B cell (primary cell): ENCODE results near the gene ENTREP3. TPM values are rescaled to one million over a fixed set of nuclear protein-coding genes. Genes with fewer than 3 reads are reported as not detected.

Source experiments
- ATAC-seq: fragments of 200-7000 bp; cut with Tn5 transposase; one replicate; pipeline ENCODE4 v1.10.0; 2021; ENCODE audit warnings: low read depth, mild to moderate bottlenecking, moderate number of reproducible peaks, moderate library complexity
- CTCF ChIA-PET: fragments of 350-600 bp; sonication (Branson Sonifier 250); formaldehyde crosslinking; loops from one replicate; lab custom pipeline; 2021; ENCODE audit warnings: antibody characterized with exemption, inconsistent platforms; lab: Charles Lee
- POLR2A ChIA-PET: fragments of 350-600 bp; sonication (Branson Sonifier 250); formaldehyde crosslinking; loops from one replicate; lab custom pipeline; 2021; ENCODE audit warnings: antibody characterized with exemption; lab: Charles Lee
- DNase-seq: peaks from one replicate; pipeline ENCODE4 v3.0.0; 2013
- H2AFZ ChIP-seq: 2 replicates; pipeline ENCODE4 v1.6.1; 2012; ENCODE audit warnings: mild to moderate bottlenecking, low read depth, low read length; ENCODE audit not compliant: insufficient read depth, poor library complexity, severe bottlenecking
- H3K27ac ChIP-seq, 2 donors: 1 replicate in 1 of 2; 2 replicates in 1 of 2; pipeline ENCODE4 v1.5.1; 2012 to 2013; ENCODE audit warnings: low read length in 2 of 2, mild to moderate bottlenecking in 2 of 2, moderate library complexity in 1 of 2
- H3K27me3 ChIP-seq, 4 experiments: fragments of 200-600 bp in 1 of 4; sonication (generic) in 1 of 4; replicated peaks in 1 of 4; 1 replicate in 2 of 4; 2 replicates in 2 of 4; pipeline versions ENCODE4 v1.6.1 to v1.7.0; 2013 to 2016; ENCODE audit warnings: low read length in 3 of 4, mild to moderate bottlenecking in 2 of 4, mixed read lengths in 1 of 4, moderate library complexity in 1 of 4; ENCODE audit not compliant: insufficient read depth in 4 of 4, control insufficient read depth in 3 of 4; ENCODE audit errors: control extremely low read depth in 1 of 4
- H3K36me3 ChIP-seq, 2 experiments: replicated peaks in 1 of 2; 1 replicate in 1 of 2; 2 replicates in 1 of 2; pipeline versions ENCODE4 v1.6.1 to v1.7.1; 2013; ENCODE audit warnings: low read length in 1 of 2; ENCODE audit not compliant: insufficient read depth in 2 of 2, control insufficient read depth in 1 of 2; ENCODE audit errors: control extremely low read depth in 1 of 2, extremely low read depth in 1 of 2
- H3K4me1 ChIP-seq, 2 donors: fragments of 200-600 bp in 1 of 2; sonication (generic) in 1 of 2; 1 replicate in 1 of 2; 2 replicates in 1 of 2; pipeline versions ENCODE4 v1.5.1 to v1.6.1; 2013 to 2017; ENCODE audit warnings: low read length in 2 of 2; ENCODE audit not compliant: control insufficient read depth in 2 of 2, insufficient read depth in 2 of 2
- H3K4me2 ChIP-seq: replicated peaks from 2 replicates; pipeline ENCODE3; 2012; ENCODE audit warnings: mild to moderate bottlenecking, low read depth, low read length; ENCODE audit not compliant: poor library complexity, severe bottlenecking
- H3K4me3 ChIP-seq, 5 experiments: fragments of 200-600 bp in 1 of 5; sonication (generic) in 1 of 5; 1 replicate in 3 of 5; 2 replicates in 2 of 5; pipeline versions ENCODE4 v1.5.1 to v1.7.0; 2011 to 2016; ENCODE audit warnings: low read length in 4 of 5, mild to moderate bottlenecking in 4 of 5, low read depth in 2 of 5, control low read depth in 1 of 5, moderate library complexity in 1 of 5; ENCODE audit not compliant: insufficient read depth in 1 of 5; ENCODE audit errors: control extremely low read depth in 1 of 5, extremely low read depth in 1 of 5
- H3K79me2 ChIP-seq: fragments of 200-600 bp; sonication (generic); one replicate; pipeline ENCODE4 v1.6.0; 2016; ENCODE audit warnings: low read length; ENCODE audit not compliant: control insufficient read depth, insufficient read depth
- H3K9ac ChIP-seq: fragments of 200-600 bp; sonication (generic); 2 replicates; pipeline ENCODE4 v1.6.1; 2017; ENCODE audit warnings: mild to moderate bottlenecking, low read length, moderate library complexity
- H3K9me3 ChIP-seq, 3 donors: one replicate each; pipeline versions ENCODE4 v1.6.1 to v1.7.1; 2013; ENCODE audit warnings: low read length in 2 of 3; ENCODE audit not compliant: control insufficient read depth in 2 of 3, insufficient read depth in 1 of 3; ENCODE audit errors: control extremely low read depth in 1 of 3
- H4K20me1 ChIP-seq: 2 replicates; pipeline ENCODE4 v1.6.0; 2012; ENCODE audit warnings: mild to moderate bottlenecking, low read length; ENCODE audit not compliant: insufficient read depth, control insufficient read depth, poor library complexity, severe bottlenecking
- H3K27ac Mint-ChIP-seq: one replicate; pipeline ENCODE4 v1.8.0; 2021; ENCODE audit warnings: mixed read lengths
- H3K27me3 Mint-ChIP-seq: one replicate; pipeline ENCODE4 v1.8.0; 2021; ENCODE audit warnings: mixed read lengths
- H3K4me1 Mint-ChIP-seq: one replicate; pipeline ENCODE4 v1.8.0; 2021; ENCODE audit warnings: mixed read lengths
- H3K4me3 Mint-ChIP-seq: one replicate; pipeline ENCODE4 v1.8.0; 2021; ENCODE audit warnings: mixed read lengths
- H3K9me3 Mint-ChIP-seq: one replicate; pipeline ENCODE4 v1.8.0; 2022; ENCODE audit warnings: mixed read lengths; ENCODE audit not compliant: insufficient read depth
- EZH2 ChIP-seq: IDR thresholded peaks from 2 replicates; pipeline ENCODE4 v1.6.1; 2012; ENCODE audit warnings: borderline replicate concordance, low read depth, mild to moderate bottlenecking, moderate library complexity, low read length; ENCODE audit not compliant: insufficient read depth, poor library complexity, severe bottlenecking
- WGBS: methylation state at CpG from one replicate; pipeline ENCODE4 v1.1.5; 2013; ENCODE audit warnings: missing lambda C conversion rate; ENCODE audit not compliant: insufficient coverage; 5-methylcytosine and 5-hydroxymethylcytosine counted together
- intact Hi-C: fragments of 100-400 bp; cut with micrococcal nuclease; formaldehyde crosslinking; loops from one replicate; pipeline ENCODE4 v1.10.0; 2022
- polyA plus RNA-seq: library from polyadenylated mRNA; depleted of rRNA; stranded (reverse); fragments of >200 nt; gene quantifications from 2 replicates; pipeline ENCODE4 v1.2.3, GENCODE V29; 2012
- total RNA-seq, 2 donors: library from RNA; stranded (reverse); fragments of 120-200 nt in 1 of 2; gene quantifications; 1 replicate in 1 of 2; 2 replicates in 1 of 2; pipeline versions ENCODE4 v1.2.3 to v1.2.4, GENCODE V29; 2013 to 2022
- TF ChIP-seq, protein P1 (sequence below): fragments of 200-600 bp; IDR thresholded peaks from one replicate; pipeline ENCODE4 v1.8.0; 2022; ENCODE audit warnings: antibody characterized with exemption, mild to moderate bottlenecking

ENTREP3 gene
- total and polyA plus RNA-seq, 2 donors (not counting 1 experiment from before 2014, with no cell fraction given) = 7.6 to 15.2 TPM

DNA sequence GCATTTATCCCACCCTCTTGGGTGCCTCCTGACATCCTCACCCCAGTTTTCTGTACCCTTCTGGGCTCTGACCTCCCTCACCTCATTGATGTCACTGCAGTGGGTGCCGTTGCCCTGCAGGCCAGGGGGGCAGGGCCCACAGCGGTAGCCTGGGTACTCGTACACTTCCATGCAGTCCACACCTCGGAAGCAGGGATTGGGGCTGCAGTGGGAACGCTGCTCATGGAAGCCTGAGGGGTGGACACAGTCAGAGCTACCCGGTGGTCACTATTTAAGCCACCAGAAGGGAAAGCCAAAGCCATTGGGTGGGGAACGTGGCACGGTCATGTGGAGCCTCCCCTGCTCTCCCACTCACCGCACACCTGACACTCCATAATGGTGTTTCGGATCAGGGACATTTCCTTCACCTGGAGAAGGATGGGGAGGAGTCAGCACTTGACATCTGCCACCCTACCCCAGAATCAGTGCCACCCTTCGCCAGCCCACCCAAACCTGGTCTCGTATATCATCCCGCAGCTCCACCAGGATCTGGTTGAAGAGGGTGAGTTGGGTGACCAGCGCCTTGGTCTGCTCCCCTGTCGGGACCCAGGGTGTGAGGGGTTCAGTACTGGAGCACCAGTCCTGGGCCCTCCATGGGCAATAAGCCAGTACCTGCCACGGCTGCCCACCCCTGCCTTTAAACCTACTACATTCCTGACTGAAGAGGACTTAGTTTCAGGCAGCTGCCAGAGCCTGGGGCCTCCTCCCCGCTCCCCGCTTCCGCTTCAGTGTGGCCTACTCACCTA lies 52.4 kb downstream of the ENTREP3 start:
- POLR2A ChIA-PET = no interaction called here
- no peak overlapping the region for H3K27ac ChIP-seq
- no peak overlapping the region for H2AFZ ChIP-seq
- ATAC-seq (no peak), DNase-seq (peak; percentile 20)
- no peak overlapping the region for H3K4me2 ChIP-seq
- TF ChIP-seq, protein P1, sequence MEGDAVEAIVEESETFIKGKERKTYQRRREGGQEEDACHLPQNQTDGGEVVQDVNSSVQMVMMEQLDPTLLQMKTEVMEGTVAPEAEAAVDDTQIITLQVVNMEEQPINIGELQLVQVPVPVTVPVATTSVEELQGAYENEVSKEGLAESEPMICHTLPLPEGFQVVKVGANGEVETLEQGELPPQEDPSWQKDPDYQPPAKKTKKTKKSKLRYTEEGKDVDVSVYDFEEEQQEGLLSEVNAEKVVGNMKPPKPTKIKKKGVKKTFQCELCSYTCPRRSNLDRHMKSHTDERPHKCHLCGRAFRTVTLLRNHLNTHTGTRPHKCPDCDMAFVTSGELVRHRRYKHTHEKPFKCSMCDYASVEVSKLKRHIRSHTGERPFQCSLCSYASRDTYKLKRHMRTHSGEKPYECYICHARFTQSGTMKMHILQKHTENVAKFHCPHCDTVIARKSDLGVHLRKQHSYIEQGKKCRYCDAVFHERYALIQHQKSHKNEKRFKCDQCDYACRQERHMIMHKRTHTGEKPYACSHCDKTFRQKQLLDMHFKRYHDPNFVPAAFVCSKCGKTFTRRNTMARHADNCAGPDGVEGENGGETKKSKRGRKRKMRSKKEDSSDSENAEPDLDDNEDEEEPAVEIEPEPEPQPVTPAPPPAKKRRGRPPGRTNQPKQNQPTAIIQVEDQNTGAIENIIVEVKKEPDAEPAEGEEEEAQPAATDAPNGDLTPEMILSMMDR = no peak
- TF ChIP-seq EZH2 = no peak
- H4K20me1 ChIP-seq = no peaks in the 10 kb centered on the region
- no peaks in the 10 kb centered on the region for H3K79me2 ChIP-seq
- H3K4me3 ChIP-seq = no peak overlapping the region
- Mint-ChIP-seq H3K27ac (no peak overlapping the region), H3K4me3 (no peak overlapping the region), H3K27me3 (no peaks in the 10 kb centered on the region), H3K4me1 (peaks cover 11% of the 10 kb centered on the region), H3K9me3 (no peaks in the 10 kb centered on the region)
- H3K4me1 ChIP-seq = peaks cover 11 to 13% of the 10 kb centered on the region in 2 donors
- whole genome bisulfite sequencing = 96% methylated on average over 14 of the region's 19 CpGs
- H3K9me3 ChIP-seq = no peaks in the 10 kb centered on the region
- H3K27me3 ChIP-seq = no peaks in the 10 kb centered on the region
- H3K36me3 ChIP-seq = no peaks in the 10 kb centered on the region
- H3K9ac ChIP-seq = no peak overlapping the region
- intact Hi-C loops = no loop called here
- CTCF ChIA-PET = interaction anchor here (0.6 to 1.4 kb wide), 3 partner anchors 9 to 288 kb away, joined by 3 to 4 read pairs (median 3); no protein-coding TSS in a partner anchor

DNA sequence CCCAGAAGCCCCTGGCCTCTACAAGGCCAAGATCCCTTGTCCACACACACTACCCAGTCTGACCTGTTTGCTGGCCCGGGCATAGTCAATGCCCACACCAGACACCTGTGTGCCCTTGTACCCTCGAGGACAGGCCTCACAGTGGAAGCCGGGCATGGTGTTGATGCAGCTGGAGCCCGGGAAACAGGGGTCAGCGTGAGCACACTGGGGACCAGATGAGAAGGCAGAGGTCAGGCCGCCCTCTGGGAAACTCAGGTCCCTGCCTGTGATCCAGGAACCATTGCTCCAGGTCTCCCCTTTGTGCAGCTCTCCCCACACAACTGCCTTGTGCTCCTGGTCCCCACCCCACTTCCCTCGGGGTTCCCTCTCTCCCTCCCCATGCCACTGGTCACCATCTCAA lies 53.1 kb downstream of the ENTREP3 start:
- TF ChIP-seq, protein P1 = no peak
- TF ChIP-seq EZH2 = no peak
- ChIA-PET POLR2A (no interaction called here), CTCF (interaction anchor here (1.1 to 1.9 kb wide), 3 partner anchors 9 to 35 kb away, joined by 4 to 6 read pairs (median 5); no protein-coding TSS in a partner anchor)
- Histone ChIP-seq H3K4me2 (no peak overlapping the region), H3K4me1 (peaks cover 4 to 6% of the 10 kb centered on the region in 2 donors), H3K9ac (no peak overlapping the region), H2AFZ (no peak overlapping the region), H3K79me2 (no peaks in the 10 kb centered on the region), H3K36me3 (no peaks in the 10 kb centered on the region), H3K9me3 (no peaks in the 10 kb centered on the region), H3K4me3 (no peak overlapping the region), H4K20me1 (no peaks in the 10 kb centered on the region), H3K27me3 (no peaks in the 10 kb centered on the region), H3K27ac (no peak overlapping the region)
- WGBS = 93% methylated on average over 7 of the region's 7 CpGs
- intact Hi-C loops = no loop called here
- ATAC-seq = no peak
- Mint-ChIP-seq H3K9me3 (no peaks in the 10 kb centered on the region), H3K4me1 (peaks cover 6% of the 10 kb centered on the region), H3K27me3 (no peaks in the 10 kb centered on the region), H3K4me3 (no peak overlapping the region), H3K27ac (no peak overlapping the region)
- DNase-seq = no peak
